Measurements from ENCODE around the gene PEX1.

Gene PEX1

DNA sequence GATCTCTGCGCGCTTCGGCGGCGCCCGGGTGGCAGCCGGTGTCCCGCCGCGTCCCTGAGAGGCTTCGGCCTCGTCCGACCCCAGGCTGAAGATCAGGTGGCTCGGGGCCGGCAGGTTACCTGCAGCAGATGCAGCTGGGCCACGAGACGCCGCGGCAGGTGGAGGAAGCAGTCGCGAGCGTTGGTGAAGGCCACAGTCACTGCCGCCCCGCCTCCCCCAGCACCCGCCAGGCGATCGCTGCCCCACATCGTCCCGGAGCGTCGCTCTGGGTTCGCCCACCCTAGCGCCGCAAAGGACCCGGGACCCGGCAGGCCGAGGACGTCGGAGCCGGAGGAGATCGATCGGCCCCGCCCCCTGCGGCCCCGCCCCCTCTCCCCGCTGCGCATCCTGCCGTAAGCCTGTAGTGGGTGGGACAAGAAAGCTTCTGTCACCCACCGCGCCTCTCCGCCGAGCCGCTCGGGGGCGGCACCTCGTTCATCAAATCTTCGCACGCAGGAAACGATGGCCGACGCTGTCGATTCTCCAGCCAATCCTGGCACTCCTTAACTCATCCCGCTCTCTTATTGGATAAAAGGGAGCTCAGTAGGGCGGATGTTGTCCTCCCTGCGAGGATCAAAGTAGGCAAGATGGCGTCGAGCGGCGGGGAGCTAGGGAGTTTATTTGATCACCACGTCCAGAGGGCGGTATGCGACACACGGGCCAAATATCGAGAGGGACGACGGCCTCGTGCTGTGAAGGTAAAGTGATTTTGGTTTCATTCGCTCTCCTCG, at the start of gene PEX1, which contains the start of gene RBM48:
Gene PEX1, minus strand, starts transcription at position 333 of the 770 bp plus-strand sequence. Its CDS starts 85 bp downstream, at position 248.
Gene RBM48, plus strand, starts transcription at position 608 of the 770 bp plus-strand sequence. Its CDS starts 19 bp downstream, at position 627.
- Histone ChIP-seq H3K9ac (ENCODE audit: low read depth, low read length, poor library complexity, severe bottlenecking) (peak within 1 kb of the TSS; percentile 82), H3K4me2 (ENCODE audit: low read depth, low read length, poor library complexity, severe bottlenecking) (peak within 1 kb of the TSS; percentile 94), H3K4me1 (ENCODE audit: insufficient read depth, low read length, poor library complexity, severe bottlenecking) (peaks cover 24% of the 10 kb centered on the region), H3F3A (ENCODE audit: low read depth) (no peaks in the 10 kb centered on the region), H3K79me2 (ENCODE audit: insufficient read depth, low read length) (peaks cover 74% of the 10 kb centered on the region), H2AFZ (ENCODE audit: low read length) (peak within 1 kb of the TSS; percentile 91), H3K9me2 (replicated peaks; ENCODE audit: low read depth, low read length) (no peaks in the 10 kb centered on the region), H3K36me3 (ENCODE audit: insufficient read depth, low read length) (peaks cover 19% of the 10 kb centered on the region), H4K20me1 (ENCODE audit: insufficient read depth, low read length, poor library complexity, severe bottlenecking) (peaks cover 13% of the 10 kb centered on the region), H3K27me3 (ENCODE audit: insufficient read depth, low read length, poor library complexity, severe bottlenecking) (no peaks in the 10 kb centered on the region), H3K9me3 (ENCODE audit: insufficient read depth, low read depth, low read length) (no peaks in the 10 kb centered on the region), H3K4me3 (ENCODE audit: low read length, poor library complexity, severe bottlenecking) (peak within 1 kb of the TSS; percentile 93)
- TF ChIP-seq, protein P1, sequence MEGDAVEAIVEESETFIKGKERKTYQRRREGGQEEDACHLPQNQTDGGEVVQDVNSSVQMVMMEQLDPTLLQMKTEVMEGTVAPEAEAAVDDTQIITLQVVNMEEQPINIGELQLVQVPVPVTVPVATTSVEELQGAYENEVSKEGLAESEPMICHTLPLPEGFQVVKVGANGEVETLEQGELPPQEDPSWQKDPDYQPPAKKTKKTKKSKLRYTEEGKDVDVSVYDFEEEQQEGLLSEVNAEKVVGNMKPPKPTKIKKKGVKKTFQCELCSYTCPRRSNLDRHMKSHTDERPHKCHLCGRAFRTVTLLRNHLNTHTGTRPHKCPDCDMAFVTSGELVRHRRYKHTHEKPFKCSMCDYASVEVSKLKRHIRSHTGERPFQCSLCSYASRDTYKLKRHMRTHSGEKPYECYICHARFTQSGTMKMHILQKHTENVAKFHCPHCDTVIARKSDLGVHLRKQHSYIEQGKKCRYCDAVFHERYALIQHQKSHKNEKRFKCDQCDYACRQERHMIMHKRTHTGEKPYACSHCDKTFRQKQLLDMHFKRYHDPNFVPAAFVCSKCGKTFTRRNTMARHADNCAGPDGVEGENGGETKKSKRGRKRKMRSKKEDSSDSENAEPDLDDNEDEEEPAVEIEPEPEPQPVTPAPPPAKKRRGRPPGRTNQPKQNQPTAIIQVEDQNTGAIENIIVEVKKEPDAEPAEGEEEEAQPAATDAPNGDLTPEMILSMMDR (conservative IDR thresholded peaks at IDR 0.05; ENCODE audit: low read length) = peak; percentile 60
- no peak for TF ChIP-seq EZH2phosphoT487 (IDR thresholded peaks at IDR 0.05; ENCODE audit: borderline replicate concordance)

DNA sequence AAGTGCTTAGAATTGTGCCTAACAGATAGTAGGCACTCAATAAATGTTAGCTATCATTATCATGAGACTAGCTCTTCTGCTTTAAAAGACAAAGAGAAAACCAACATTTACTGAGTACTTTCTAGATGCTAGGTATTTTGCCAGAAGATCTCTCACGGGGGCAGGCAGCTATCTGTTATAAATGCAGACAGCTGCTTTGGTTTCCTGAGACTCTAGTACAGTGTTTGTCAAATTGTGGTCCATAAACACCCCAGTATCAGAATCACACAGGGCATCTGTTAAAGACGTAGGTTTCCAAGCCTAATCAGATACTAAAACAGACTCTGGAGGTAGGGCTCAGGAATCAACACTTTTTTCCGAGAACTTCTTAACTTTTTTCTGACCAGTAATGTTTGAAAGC, 48.0 kb upstream of the PEX1 start:
- Histone ChIP-seq H3K9ac (ENCODE audit: low read depth, low read length, poor library complexity, severe bottlenecking) (no peak overlapping the region), H3K9me2 (replicated peaks; ENCODE audit: low read depth, low read length) (no peaks in the 10 kb centered on the region), H3K79me2 (ENCODE audit: insufficient read depth, low read length) (peaks cover 28% of the 10 kb centered on the region), H2AFZ (ENCODE audit: low read length) (no peak overlapping the region), H3K4me2 (ENCODE audit: low read depth, low read length, poor library complexity, severe bottlenecking) (no peak overlapping the region), H3K4me1 (ENCODE audit: insufficient read depth, low read length, poor library complexity, severe bottlenecking) (no peaks in the 10 kb centered on the region), H3K36me3 (ENCODE audit: insufficient read depth, low read length) (peaks cover 93% of the 10 kb centered on the region), H3K9me3 (ENCODE audit: insufficient read depth, low read depth, low read length) (no peaks in the 10 kb centered on the region), H4K20me1 (ENCODE audit: insufficient read depth, low read length, poor library complexity, severe bottlenecking) (peaks cover 22% of the 10 kb centered on the region), H3K4me3 (ENCODE audit: low read length, poor library complexity, severe bottlenecking) (no peak overlapping the region), H3K27me3 (ENCODE audit: insufficient read depth, low read length, poor library complexity, severe bottlenecking) (no peaks in the 10 kb centered on the region), H3F3A (ENCODE audit: low read depth) (no peaks in the 10 kb centered on the region)
- TF ChIP-seq EZH2phosphoT487 (IDR thresholded peaks at IDR 0.05; ENCODE audit: borderline replicate concordance) = no peak
- TF ChIP-seq, protein P1 (conservative IDR thresholded peaks at IDR 0.05; ENCODE audit: low read length) = no peak

DNA sequence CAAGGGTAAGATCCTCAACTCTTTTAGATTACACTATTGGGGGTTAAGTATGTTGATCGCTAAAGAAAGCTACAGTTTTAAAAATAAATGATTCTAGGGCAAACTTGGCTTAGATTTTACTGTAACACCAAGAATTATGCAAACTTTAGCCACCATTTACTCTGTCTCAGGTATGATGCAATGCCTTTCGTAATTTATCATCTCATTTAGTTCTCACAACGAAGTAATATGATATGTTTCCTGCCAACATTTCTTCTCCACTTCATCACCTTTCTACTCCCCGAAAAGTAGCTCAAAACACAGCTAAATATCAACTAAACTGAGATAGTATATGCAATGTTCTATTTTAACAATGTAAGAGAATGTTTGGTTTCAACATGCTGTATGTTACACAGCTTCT, 40.8 kb upstream of the PEX1 start:
- Histone ChIP-seq H3K9me3 (ENCODE audit: insufficient read depth, low read depth, low read length) (no peaks in the 10 kb centered on the region), H3K79me2 (ENCODE audit: insufficient read depth, low read length) (no peaks in the 10 kb centered on the region), H3K27me3 (ENCODE audit: insufficient read depth, low read length, poor library complexity, severe bottlenecking) (no peaks in the 10 kb centered on the region), H2AFZ (ENCODE audit: low read length) (no peak overlapping the region), H3F3A (ENCODE audit: low read depth) (no peaks in the 10 kb centered on the region), H3K9ac (ENCODE audit: low read depth, low read length, poor library complexity, severe bottlenecking) (no peak overlapping the region), H3K4me2 (ENCODE audit: low read depth, low read length, poor library complexity, severe bottlenecking) (no peak overlapping the region), H3K9me2 (replicated peaks; ENCODE audit: low read depth, low read length) (no peaks in the 10 kb centered on the region), H3K4me1 (ENCODE audit: insufficient read depth, low read length, poor library complexity, severe bottlenecking) (no peaks in the 10 kb centered on the region), H3K4me3 (ENCODE audit: low read length, poor library complexity, severe bottlenecking) (no peak overlapping the region), H3K36me3 (ENCODE audit: insufficient read depth, low read length) (peaks cover 81% of the 10 kb centered on the region), H4K20me1 (ENCODE audit: insufficient read depth, low read length, poor library complexity, severe bottlenecking) (peaks cover 5% of the 10 kb centered on the region)
- TF ChIP-seq, protein P1 (conservative IDR thresholded peaks at IDR 0.05; ENCODE audit: low read length) = no peak
- TF ChIP-seq EZH2phosphoT487 (IDR thresholded peaks at IDR 0.05; ENCODE audit: borderline replicate concordance) = no peak

Data from Loucy (cell line).